Measurements from ENCODE around the gene FAM200C. TPM values are rescaled to one million over a fixed set of nuclear protein-coding genes. Genes with fewer than 3 reads are reported as not detected.

The FAM200C gene
- total and polyA plus RNA-seq, 10 donors: 1.6 to 5.9 (median 2.5) TPM

DNA sequence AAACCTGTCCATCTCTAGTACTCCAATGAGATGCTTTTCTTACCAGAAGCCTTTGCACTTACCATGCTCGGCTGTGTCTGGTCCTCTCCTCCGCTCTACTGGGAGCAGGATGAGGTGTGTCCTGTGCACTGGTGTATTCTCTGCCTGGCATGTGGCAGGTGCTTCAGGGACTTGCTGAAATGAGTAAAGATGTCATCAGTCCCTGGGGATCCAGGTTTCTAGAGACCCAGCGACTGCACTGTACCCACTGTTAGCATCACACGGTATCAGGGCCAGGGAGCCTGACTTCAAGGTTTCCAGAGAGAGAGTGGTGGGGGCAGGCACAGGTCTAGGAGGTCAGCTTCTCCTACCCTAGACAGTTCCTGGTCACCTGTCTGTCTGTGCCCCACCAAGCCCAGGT, 32.3 kb upstream of the FAM200C start:
- no peaks in the 10 kb centered on the region for H3K9me3 ChIP-seq
- 74 to 91% (median 76%) methylated on average over 4 of the region's 4 CpGs for WGBS, 5 donors
- no peak for DNase-seq
- peaks cover 0 to 28% (median 2%) of the 10 kb centered on the region in 6 donors for H3K36me3 ChIP-seq
- no peak overlapping the region for H3K4me3 ChIP-seq
- no peak overlapping the region for H3K27ac ChIP-seq
- peaks cover 0 to 34% (median 9%) of the 10 kb centered on the region in 6 donors for H3K4me1 ChIP-seq
- intact Hi-C loops (cut with DNase I; ENCODE audit: low total_unique reads): no loop called here
- TF ChIP-seq POLR2A (IDR thresholded peaks at IDR 0.05) (no peak), POLR2AphosphoS5 (IDR thresholded peaks at IDR 0.05) (no peak)
- TF ChIP-seq, protein P1, sequence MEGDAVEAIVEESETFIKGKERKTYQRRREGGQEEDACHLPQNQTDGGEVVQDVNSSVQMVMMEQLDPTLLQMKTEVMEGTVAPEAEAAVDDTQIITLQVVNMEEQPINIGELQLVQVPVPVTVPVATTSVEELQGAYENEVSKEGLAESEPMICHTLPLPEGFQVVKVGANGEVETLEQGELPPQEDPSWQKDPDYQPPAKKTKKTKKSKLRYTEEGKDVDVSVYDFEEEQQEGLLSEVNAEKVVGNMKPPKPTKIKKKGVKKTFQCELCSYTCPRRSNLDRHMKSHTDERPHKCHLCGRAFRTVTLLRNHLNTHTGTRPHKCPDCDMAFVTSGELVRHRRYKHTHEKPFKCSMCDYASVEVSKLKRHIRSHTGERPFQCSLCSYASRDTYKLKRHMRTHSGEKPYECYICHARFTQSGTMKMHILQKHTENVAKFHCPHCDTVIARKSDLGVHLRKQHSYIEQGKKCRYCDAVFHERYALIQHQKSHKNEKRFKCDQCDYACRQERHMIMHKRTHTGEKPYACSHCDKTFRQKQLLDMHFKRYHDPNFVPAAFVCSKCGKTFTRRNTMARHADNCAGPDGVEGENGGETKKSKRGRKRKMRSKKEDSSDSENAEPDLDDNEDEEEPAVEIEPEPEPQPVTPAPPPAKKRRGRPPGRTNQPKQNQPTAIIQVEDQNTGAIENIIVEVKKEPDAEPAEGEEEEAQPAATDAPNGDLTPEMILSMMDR (IDR thresholded peaks at IDR 0.05 in 8 of 11, conservative IDR thresholded peaks at IDR 0.05 in 3 of 11): no peak
- H3K27me3 ChIP-seq (replicated peaks in 1 of 7): no peaks in the 10 kb centered on the region

DNA sequence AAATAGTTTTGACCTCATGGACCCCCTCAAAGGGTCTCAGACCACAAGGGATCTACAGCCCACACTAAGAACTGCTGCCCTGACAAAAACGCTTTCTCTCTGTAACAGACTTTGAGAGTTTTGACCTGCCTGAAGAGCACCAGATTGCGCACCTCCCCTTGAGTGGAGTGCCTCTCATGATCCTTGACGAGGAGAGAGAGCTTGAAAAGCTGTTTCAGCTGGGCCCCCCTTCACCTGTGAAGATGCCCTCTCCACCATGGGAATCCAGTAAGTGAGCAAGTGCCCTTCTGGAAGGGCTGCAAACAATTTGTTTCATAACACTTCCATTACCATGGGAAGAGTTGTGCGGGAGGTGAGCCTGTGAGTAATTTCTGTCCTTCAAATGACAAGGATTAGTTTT, 27.8 kb upstream of the FAM200C start:
- no peaks in the 10 kb centered on the region for H3K9me3 ChIP-seq
- H3K27me3 ChIP-seq (replicated peaks in 1 of 7): no peaks in the 10 kb centered on the region
- H3K36me3 ChIP-seq: peaks cover 0 to 30% (median 2%) of the 10 kb centered on the region in 6 donors
- H3K4me1 ChIP-seq: peaks cover 0 to 36% (median 15%) of the 10 kb centered on the region in 6 donors
- WGBS, 5 donors: 95 to 100% (median 96%) methylated on average over 3 to 4 of the region's 4 CpGs
- intact Hi-C loops (cut with DNase I; ENCODE audit: low total_unique reads): no loop called here
- H3K4me3 ChIP-seq: no peak overlapping the region
- TF ChIP-seq, protein P1 (IDR thresholded peaks at IDR 0.05 in 8 of 11, conservative IDR thresholded peaks at IDR 0.05 in 3 of 11): no peak
- TF ChIP-seq POLR2A (IDR thresholded peaks at IDR 0.05) (no peak), POLR2AphosphoS5 (IDR thresholded peaks at IDR 0.05) (no peak)
- H3K27ac ChIP-seq: no peak overlapping the region
- no peak for DNase-seq

DNA sequence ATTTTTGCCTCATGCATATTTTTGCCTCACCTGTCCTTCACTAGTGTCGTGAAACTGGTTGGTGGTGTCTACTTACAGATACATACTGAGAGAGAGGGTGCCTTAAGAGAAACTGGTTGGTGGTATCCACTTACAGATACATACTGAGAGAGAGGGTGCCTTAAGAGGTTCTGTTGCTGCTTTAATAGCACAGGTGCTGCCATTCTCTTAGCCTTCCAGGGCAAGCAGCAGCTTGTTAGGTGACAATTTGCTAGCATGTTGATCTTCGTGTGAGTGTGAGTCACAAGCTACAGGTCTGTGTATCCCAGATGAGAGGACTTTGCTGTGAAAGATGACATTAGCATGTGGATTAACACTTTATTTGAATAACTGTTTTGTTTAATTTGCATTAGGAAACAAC, 23.2 kb upstream of the FAM200C start:
- peaks cover 11 to 70% (median 45%) of the 10 kb centered on the region in 6 donors for H3K4me1 ChIP-seq
- H3K36me3 ChIP-seq: peaks cover 0 to 11% (median 0%) of the 10 kb centered on the region in 6 donors
- H3K4me3 ChIP-seq: peak overlapping the region in 1 of 8 donors; percentile 83
- H3K9me3 ChIP-seq: no peaks in the 10 kb centered on the region
- WGBS, 5 donors: 42 to 65% (median 59%) methylated on average over 2 of the region's 2 CpGs
- DNase-seq: no peak
- TF ChIP-seq POLR2A (IDR thresholded peaks at IDR 0.05) (no peak), POLR2AphosphoS5 (IDR thresholded peaks at IDR 0.05) (no peak)
- TF ChIP-seq, protein P1 (IDR thresholded peaks at IDR 0.05 in 8 of 11, conservative IDR thresholded peaks at IDR 0.05 in 3 of 11): no peak
- no peaks in the 10 kb centered on the region for H3K27me3 ChIP-seq (replicated peaks in 1 of 7)
- peak overlapping the region in 5 of 8 donors; percentile 6 to 88 (median 82) for H3K27ac ChIP-seq
- intact Hi-C loops (cut with DNase I; ENCODE audit: low total_unique reads): no loop called here

DNA sequence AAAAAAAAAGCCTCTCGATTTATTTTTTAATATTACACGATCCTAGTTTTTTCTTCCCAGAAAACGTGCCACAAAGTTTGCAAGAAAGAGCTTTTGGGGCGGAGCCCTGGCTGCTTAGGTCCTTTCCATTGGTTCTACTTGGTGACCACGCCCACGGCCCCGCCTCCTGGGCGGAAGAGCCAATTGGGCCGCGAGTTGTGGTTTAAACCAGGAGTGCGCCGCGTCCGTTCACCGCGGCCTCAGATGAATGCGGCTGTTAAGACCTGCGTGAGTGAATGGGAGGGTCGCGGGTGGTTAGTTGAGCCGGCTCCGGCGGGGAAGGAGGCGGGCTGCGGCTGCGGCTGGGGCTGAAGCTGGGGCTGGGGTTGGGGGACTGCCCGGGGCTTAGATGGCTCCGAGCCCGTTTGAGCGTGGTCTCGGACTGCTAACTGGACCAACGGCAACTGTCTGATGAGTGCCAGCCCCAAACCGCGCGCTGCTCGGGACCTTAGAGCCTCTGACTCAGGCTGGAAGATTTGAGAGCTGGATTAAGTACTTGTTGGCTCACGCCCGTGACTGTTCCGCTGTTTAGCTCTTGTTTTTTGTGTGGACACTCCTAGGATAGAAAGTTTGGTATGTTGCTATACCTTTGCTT, 21.9 kb upstream of the FAM200C start, which contains the start of gene PTTG1:
PTTG1 (plus strand) TSS at position 231 of the 634 bp plus-strand sequence. CDS start 458 bp downstream, outside the sequence.
- Histone ChIP-seq H3K27me3 (replicated peaks in 1 of 7) (no peaks in the 10 kb centered on the region), H3K4me3 (peak within 1 kb of the TSS; percentile 51 to 83 (median 61)), H3K9me3 (no peaks in the 10 kb centered on the region), H3K4me1 (peaks cover 25 to 83% (median 58%) of the 10 kb centered on the region in 6 donors), H3K27ac (peak within 1 kb of the TSS; percentile 2 to 88 (median 80)), H3K36me3 (peaks cover 0 to 3% (median 0%) of the 10 kb centered on the region in 6 donors)
- WGBS, 5 donors: 1% methylated on average over 15 to 39 of the region's 39 CpGs
- intact Hi-C loops (cut with DNase I; ENCODE audit: low total_unique reads): no loop called here
- peak in 1 of 3 donors; percentile 20 for TF ChIP-seq POLR2A (IDR thresholded peaks at IDR 0.05)
- TF ChIP-seq POLR2AphosphoS5 (IDR thresholded peaks at IDR 0.05): peak; percentile 76 to 92 (median 87)
- TF ChIP-seq, protein P1 (IDR thresholded peaks at IDR 0.05 in 8 of 11, conservative IDR thresholded peaks at IDR 0.05 in 3 of 11): peak in 4 of 11 experiments; percentile 6 to 31 (median 18)
- DNase-seq: peak; percentile 96

All from spleen (tissue), 11 donors.